ENCODE measurements around the gene PRORP. TPM values are rescaled to one million over a fixed set of nuclear protein-coding genes. Genes with fewer than 3 reads are reported as not detected.

PRORP gene
- total RNA-seq, 1 experiment from 2014 or later: 44.1 TPM

GRCh38 chr14:35079742-35080141 lies 42.6 kb upstream of the PRORP start (continued):
- TF ChIP-seq ATF2 (CRISPR knock-in tag; IDR thresholded peaks at IDR 0.05; ENCODE audit: borderline replicate concordance, low read depth) (no peak), SOX15 (CRISPR knock-in tag; IDR thresholded peaks at IDR 0.05) (no peak), JAZF1 (CRISPR knock-in tag; IDR thresholded peaks at IDR 0.05) (no peak), GTF2I (CRISPR knock-in tag; conservative IDR thresholded peaks at IDR 0.05) (no peak), ZNF512 (CRISPR knock-in tag; IDR thresholded peaks at IDR 0.05; ENCODE audit: borderline replicate concordance) (no peak), IRF1 (CRISPR knock-in tag; IDR thresholded peaks at IDR 0.05) (no peak), ESRRA (CRISPR knock-in tag; IDR thresholded peaks at IDR 0.05; ENCODE audit: borderline replicate concordance) (no peak), ZNF263 (CRISPR knock-in tag; IDR thresholded peaks at IDR 0.05; ENCODE audit: low read depth) (no peak), TP53 (CRISPR knock-in tag; IDR thresholded peaks at IDR 0.05) (no peak), MLX (CRISPR knock-in tag; IDR thresholded peaks at IDR 0.05) (no peak), MYBL2 (CRISPR knock-in tag; IDR thresholded peaks at IDR 0.05) (no peak), AR (CRISPR knock-in tag; IDR thresholded peaks at IDR 0.05) (no peak)

GRCh38 chr14:35083530-35084150 lies 38.7 kb upstream of the PRORP start:
- Mint-ChIP-seq H3K9me3 (no peaks in the 10 kb centered on the region), H3K27ac (no peak overlapping the region), H3K4me3 (no peak overlapping the region), H3K27me3 (ENCODE audit: low read depth) (no peaks in the 10 kb centered on the region), H3K4me1 (no peaks in the 10 kb centered on the region), H3K36me3 (peaks cover 33% of the 10 kb centered on the region)
- no peak for DNase-seq (ENCODE audit: low spot score)
- TF ChIP-seq ATF2 (CRISPR knock-in tag; IDR thresholded peaks at IDR 0.05; ENCODE audit: borderline replicate concordance, low read depth): no peak
- no peak for TF ChIP-seq CBFB (CRISPR knock-in tag; IDR thresholded peaks at IDR 0.05; ENCODE audit: low read depth)
- no peak for TF ChIP-seq TCF7 (CRISPR knock-in tag; IDR thresholded peaks at IDR 0.05; ENCODE audit: low read depth)
- TF ChIP-seq ZNF416 (CRISPR knock-in tag; IDR thresholded peaks at IDR 0.05): no peak
- TF ChIP-seq E2F1 (CRISPR knock-in tag; IDR thresholded peaks at IDR 0.05): no peak
- TF ChIP-seq OVOL2 (CRISPR knock-in tag; IDR thresholded peaks at IDR 0.05; ENCODE audit: borderline replicate concordance): no peak
- TF ChIP-seq AFF4 (CRISPR knock-in tag; IDR thresholded peaks at IDR 0.05; ENCODE audit: borderline replicate concordance): no peak
- no peak for TF ChIP-seq E2F4 (CRISPR knock-in tag; IDR thresholded peaks at IDR 0.05; ENCODE audit: borderline replicate concordance, low read depth)
- TF ChIP-seq MXD4 (CRISPR knock-in tag; IDR thresholded peaks at IDR 0.05; ENCODE audit: borderline replicate concordance): no peak
- ATAC-seq: no peak
- ChIA-PET POLR2A (no interaction called here), CTCF (interaction anchor here (0.7 kb wide), 1 partner anchor 553 kb away, joined by 3 read pairs; no protein-coding TSS in a partner anchor)

Measured in WTC11 (cell line).